ENCODE results near the gene EIF4E2.
A peak's percentile ranks its signal among the peaks of the same experiment; 100 is the strongest.

EIF4E2 gene

DNA sequence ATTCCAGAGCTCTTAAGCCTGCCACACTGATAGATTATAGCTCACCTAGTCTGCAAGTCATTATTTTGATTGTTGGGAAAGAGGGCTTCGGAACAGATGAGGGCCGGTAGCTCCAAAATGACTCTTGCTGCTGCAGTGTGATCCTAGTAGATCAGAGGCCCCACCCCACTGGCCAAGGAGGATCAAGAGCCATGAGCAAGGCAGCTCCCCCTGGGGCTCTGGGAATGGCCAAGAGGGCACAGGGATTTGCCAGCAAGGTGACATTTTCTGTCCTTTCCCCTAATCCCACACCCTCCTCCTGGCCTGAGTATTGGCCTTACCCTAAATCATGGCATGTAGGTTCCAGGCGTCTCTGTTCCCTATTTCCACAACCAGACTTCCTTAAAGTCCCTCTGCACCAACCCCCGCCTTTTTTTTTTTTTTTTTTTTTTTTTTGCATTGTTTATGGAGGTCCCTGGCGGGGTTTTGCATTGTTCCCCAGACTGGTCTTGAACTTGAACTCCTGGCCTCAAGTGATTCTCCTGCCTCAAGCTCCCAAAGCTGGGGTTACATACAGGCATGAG, 36.5 kb downstream of the EIF4E2 start:
- H3K27me3 Mint-ChIP-seq, result no peaks in the 10 kb centered on the region
- H3K4me3 Mint-ChIP-seq, result no peak overlapping the region
- no peaks in the 10 kb centered on the region for H3K4me1 Mint-ChIP-seq
- DNase-seq (ENCODE audit: low spot score in 2 of 2) (no peak), ATAC-seq (replicated peaks; ENCODE audit: extremely low read depth, poor library complexity, severe bottlenecking) (no peak)
- H3K9me3 Mint-ChIP-seq, result no peaks in the 10 kb centered on the region
- H3K36me3 Mint-ChIP-seq (ENCODE audit: insufficient read depth), result peaks cover 4% of the 10 kb centered on the region
- H3K27ac Mint-ChIP-seq (ENCODE audit: low read depth), result no peak overlapping the region

DNA sequence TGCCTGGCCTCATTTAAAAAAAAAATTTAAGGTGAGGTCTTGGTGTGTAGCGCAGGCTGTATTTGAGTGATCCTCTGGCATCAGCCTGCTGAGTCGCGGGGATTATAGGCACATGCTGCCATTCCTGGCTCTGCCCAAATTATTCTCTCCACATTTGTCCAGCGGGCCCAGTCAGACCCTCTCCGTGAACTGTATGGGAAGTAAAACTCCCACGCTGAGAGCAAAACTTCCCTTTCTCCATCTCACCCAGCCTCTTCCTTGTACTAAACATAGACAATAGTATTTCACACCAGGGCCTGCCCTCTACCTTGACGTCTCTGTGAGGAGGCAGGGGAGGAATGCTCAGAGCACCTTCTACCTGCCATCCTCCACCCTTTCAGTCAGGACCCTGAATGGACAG, 37.0 kb downstream of the EIF4E2 start:
- Mint-ChIP-seq H3K27ac (ENCODE audit: low read depth) (no peak overlapping the region), H3K9me3 (no peaks in the 10 kb centered on the region)

GRCh38 chr2:232588031-232588430, 37.5 kb downstream of the EIF4E2 start:
- Mint-ChIP-seq H3K4me3 (no peak overlapping the region), H3K27ac (ENCODE audit: low read depth) (no peak overlapping the region), H3K27me3 (no peaks in the 10 kb centered on the region), H3K36me3 (ENCODE audit: insufficient read depth) (no peaks in the 10 kb centered on the region), H3K4me1 (no peaks in the 10 kb centered on the region), H3K9me3 (no peaks in the 10 kb centered on the region)
- DNase-seq (ENCODE audit: low spot score in 2 of 2) (no peak), ATAC-seq (replicated peaks; ENCODE audit: extremely low read depth, poor library complexity, severe bottlenecking) (no peak)

More for the DNA sequence above, 37.0 kb downstream of the EIF4E2 start:
- H3K4me1 Mint-ChIP-seq, result no peaks in the 10 kb centered on the region
- DNase-seq (ENCODE audit: low spot score in 2 of 2) (no peak), ATAC-seq (replicated peaks; ENCODE audit: extremely low read depth, poor library complexity, severe bottlenecking) (no peak)
- no peaks in the 10 kb centered on the region for H3K27me3 Mint-ChIP-seq
- H3K36me3 Mint-ChIP-seq (ENCODE audit: insufficient read depth), result no peaks in the 10 kb centered on the region
- no peak overlapping the region for H3K4me3 Mint-ChIP-seq

DNA sequence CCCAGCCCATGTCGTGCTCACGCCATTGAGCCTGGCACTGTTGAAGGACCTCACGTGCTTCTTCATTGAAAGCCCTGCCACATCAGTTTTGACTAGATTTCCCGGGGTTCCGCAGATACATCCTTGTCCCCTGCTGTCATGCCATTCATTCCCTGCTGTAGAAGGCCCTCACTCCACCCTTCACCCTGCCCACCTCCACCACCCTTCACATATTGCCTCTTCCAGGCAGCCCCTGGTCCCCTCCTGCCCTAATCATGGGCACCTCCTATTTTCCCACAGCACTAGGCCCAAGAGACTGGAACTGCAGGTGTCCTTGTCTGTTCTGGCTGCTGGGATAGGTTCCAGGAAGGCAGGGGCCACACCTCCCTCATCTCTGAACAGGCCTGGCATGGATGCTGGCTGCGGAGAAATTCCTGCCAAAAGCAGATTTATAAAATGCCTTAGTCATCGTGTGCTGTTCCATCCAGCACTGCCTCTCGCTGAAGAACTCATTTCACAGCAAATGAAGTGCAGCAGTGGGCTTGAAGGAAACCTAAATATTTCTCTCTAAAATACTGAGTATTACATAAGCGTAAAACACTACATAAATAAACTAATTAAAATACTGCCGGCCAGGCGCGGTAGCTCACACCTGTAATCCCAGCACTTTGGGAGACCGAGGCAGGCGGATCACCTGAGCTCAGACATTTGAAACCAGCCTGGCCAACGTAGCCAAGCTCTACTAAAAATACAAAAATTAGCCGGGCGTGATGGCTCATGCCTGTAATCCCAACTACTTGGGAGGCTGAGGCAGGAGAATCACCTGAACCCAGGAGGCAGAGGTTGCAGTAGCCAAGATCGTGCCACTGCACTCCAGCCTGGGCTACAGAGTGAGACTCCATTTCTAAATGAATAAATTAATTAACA, 38.4 kb downstream of the EIF4E2 start:
- Mint-ChIP-seq H3K36me3 (ENCODE audit: insufficient read depth) (no peaks in the 10 kb centered on the region), H3K9me3 (no peaks in the 10 kb centered on the region), H3K27ac (ENCODE audit: low read depth) (no peak overlapping the region), H3K4me1 (no peaks in the 10 kb centered on the region), H3K27me3 (no peaks in the 10 kb centered on the region), H3K4me3 (no peak overlapping the region)
- DNase-seq (ENCODE audit: low spot score in 2 of 2) (no peak), ATAC-seq (replicated peaks; ENCODE audit: extremely low read depth, poor library complexity, severe bottlenecking) (no peak)

DNA sequence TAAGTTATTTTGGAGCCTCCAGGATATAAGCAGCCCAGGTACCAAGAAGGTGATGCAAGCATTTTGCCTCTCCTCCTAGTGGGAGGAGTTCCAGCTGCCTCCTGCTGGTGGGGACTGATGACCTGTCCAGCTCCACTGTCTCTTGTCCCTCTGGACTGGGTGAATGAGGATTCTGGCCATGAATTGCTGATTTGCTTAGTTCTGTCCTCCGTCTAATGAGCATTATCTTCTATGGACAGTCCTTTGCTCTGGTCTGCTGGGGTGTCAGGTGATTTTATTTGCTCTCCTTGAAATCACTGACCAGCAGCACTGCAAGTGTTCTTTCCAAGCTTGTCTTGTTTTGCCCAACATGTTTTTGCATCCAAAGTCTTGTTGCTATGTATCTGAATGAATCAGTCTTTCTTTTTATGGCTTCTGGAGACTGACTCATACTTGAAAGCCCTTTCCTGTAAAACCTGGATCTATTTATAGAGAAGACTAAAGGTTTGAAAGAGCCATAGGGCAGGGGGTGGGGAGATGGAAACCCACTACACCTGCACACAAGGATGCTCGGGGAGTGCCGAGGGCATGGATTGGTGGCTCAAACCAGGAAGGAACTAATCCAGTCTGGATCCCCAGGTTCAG, 42.4 kb downstream of the EIF4E2 start:
- Mint-ChIP-seq H3K4me3 (no peak overlapping the region), H3K27ac (ENCODE audit: low read depth) (no peak overlapping the region)

DNA sequence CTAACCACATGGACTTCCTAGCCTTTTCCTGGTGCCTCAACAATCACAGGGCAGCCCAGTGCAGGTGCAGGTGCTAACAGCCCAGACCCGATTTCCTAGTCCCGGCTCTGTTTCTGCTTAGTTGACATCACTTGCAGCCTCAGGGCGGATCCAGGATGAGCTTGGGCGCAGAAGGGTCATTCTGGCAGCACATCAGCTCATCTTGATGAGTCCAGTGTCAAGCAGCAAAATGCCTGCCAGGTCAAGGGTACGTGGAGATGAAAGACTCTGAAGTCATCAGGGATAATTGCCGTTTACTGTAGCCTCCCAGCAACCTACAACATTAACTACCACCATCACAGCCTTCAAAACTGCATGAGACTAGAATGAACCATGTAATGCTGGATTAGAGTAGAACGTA, 43.5 kb downstream of the EIF4E2 start:
- ATAC-seq (replicated peaks; ENCODE audit: extremely low read depth, poor library complexity, severe bottlenecking) (no peak), DNase-seq (ENCODE audit: low spot score in 2 of 2) (no peak)
- no peaks in the 10 kb centered on the region for H3K9me3 Mint-ChIP-seq
- H3K27me3 Mint-ChIP-seq, result no peaks in the 10 kb centered on the region
- H3K36me3 Mint-ChIP-seq (ENCODE audit: insufficient read depth), result no peaks in the 10 kb centered on the region
- no peak overlapping the region for H3K27ac Mint-ChIP-seq (ENCODE audit: low read depth)
- no peak overlapping the region for H3K4me3 Mint-ChIP-seq
- H3K4me1 Mint-ChIP-seq, result no peaks in the 10 kb centered on the region

More for the DNA sequence above, 42.4 kb downstream of the EIF4E2 start:
- H3K36me3 Mint-ChIP-seq (ENCODE audit: insufficient read depth), result no peaks in the 10 kb centered on the region
- no peaks in the 10 kb centered on the region for H3K9me3 Mint-ChIP-seq
- ATAC-seq (replicated peaks; ENCODE audit: extremely low read depth, poor library complexity, severe bottlenecking) (no peak), DNase-seq (ENCODE audit: low spot score in 2 of 2) (no peak)
- no peaks in the 10 kb centered on the region for H3K4me1 Mint-ChIP-seq
- H3K27me3 Mint-ChIP-seq, result no peaks in the 10 kb centered on the region

GRCh38 chr2:232597362-232598079, 47.0 kb downstream of the EIF4E2 start:
- H3K36me3 Mint-ChIP-seq (ENCODE audit: insufficient read depth), result peaks cover 2% of the 10 kb centered on the region
- DNase-seq (ENCODE audit: low spot score in 2 of 2) (no peak), ATAC-seq (replicated peaks; ENCODE audit: extremely low read depth, poor library complexity, severe bottlenecking) (no peak)
- H3K27ac Mint-ChIP-seq (ENCODE audit: low read depth), result no peak overlapping the region
- peaks cover 8% of the 10 kb centered on the region for H3K27me3 Mint-ChIP-seq
- no peak overlapping the region for H3K4me3 Mint-ChIP-seq
- H3K4me1 Mint-ChIP-seq, result no peaks in the 10 kb centered on the region
- H3K9me3 Mint-ChIP-seq, result no peaks in the 10 kb centered on the region

- ATAC-seq (replicated peaks; ENCODE audit: extremely low read depth, poor library complexity, severe bottlenecking) (no peak), DNase-seq (ENCODE audit: low spot score in 2 of 2) (no peak)
Measured at GRCh38 chr2:232598293-232598692, 47.8 kb downstream of the EIF4E2 start.

DNA sequence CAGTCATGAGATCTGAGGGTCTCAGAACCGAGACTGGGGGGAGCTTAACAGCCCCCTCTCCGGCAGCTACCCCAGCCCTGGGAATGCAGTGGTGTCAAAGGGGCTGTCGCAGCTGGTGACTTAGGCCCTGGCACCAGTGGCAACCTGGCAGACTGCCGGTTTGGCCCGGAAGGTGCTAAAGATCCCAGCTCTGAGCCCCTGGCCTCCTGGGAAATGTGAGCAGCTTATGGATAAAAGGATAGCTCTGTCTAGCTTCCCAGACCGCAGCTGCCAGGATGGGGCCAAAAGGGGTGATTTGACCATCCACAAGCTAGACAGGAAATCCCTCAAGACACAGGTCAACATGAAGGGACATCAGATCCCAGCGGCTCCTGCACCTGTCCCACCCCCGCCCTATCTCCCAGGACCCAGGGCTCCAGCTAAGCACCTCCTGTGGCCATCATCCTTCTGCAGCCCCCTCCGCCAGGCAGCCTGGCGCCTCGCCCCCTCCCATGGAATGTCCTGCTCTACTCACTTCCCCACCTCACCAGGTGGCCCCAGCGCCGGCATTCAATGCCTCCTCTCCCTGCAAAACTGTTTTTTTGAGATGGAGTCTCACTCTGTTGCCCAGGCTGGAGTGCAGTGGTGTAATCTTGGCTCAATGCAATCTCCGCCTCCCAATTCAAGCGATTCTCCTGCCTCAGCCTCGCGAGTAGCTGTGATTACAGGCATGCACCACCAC, 49.7 kb downstream of the EIF4E2 start:
- peaks cover 2% of the 10 kb centered on the region for H3K36me3 Mint-ChIP-seq (ENCODE audit: insufficient read depth)
- no peaks in the 10 kb centered on the region for H3K4me1 Mint-ChIP-seq
- H3K27ac Mint-ChIP-seq (ENCODE audit: low read depth), result no peak overlapping the region
- H3K9me3 Mint-ChIP-seq, result no peaks in the 10 kb centered on the region
- peaks cover 26% of the 10 kb centered on the region for H3K27me3 Mint-ChIP-seq
- ATAC-seq (replicated peaks; ENCODE audit: extremely low read depth, poor library complexity, severe bottlenecking), result no peak
- DNase-seq (ENCODE audit: low spot score in 2 of 2), result no peak
- no peak overlapping the region for H3K4me3 Mint-ChIP-seq

More at GRCh38 chr2:232598293-232598692, 47.8 kb downstream of the EIF4E2 start:
- peaks cover 11% of the 10 kb centered on the region for H3K27me3 Mint-ChIP-seq
- H3K36me3 Mint-ChIP-seq (ENCODE audit: insufficient read depth), result peaks cover 2% of the 10 kb centered on the region
- no peaks in the 10 kb centered on the region for H3K9me3 Mint-ChIP-seq
- no peaks in the 10 kb centered on the region for H3K4me1 Mint-ChIP-seq
- no peak overlapping the region for H3K4me3 Mint-ChIP-seq
- H3K27ac Mint-ChIP-seq (ENCODE audit: low read depth), result no peak overlapping the region

DNA sequence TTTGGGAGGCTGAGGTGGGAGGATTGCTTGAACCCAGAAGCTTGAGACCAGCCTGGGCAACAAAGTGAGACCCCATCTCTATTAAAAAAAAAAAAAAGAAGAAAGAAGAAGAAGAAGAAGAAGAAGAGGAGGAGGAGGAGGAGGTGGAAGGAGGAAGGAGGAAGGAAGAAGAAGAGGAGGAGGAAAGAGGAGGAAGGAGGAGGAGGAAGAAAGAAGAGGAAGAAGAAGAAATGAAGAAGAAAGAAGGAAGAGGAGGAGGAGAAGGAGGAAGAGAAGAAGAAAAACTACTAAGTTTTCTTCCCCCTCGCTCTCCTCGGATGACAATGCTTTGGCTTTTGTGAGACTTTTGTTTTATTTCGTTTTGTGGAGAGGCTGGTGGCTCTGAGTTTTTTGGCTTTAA, 52.8 kb downstream of the EIF4E2 start:
- Mint-ChIP-seq H3K4me1 (peaks cover 9% of the 10 kb centered on the region), H3K27ac (ENCODE audit: low read depth) (no peak overlapping the region), H3K4me3 (no peak overlapping the region), H3K36me3 (ENCODE audit: insufficient read depth) (peaks cover 3% of the 10 kb centered on the region), H3K27me3 (peaks cover 26% of the 10 kb centered on the region), H3K9me3 (no peaks in the 10 kb centered on the region)
- DNase-seq (ENCODE audit: low spot score in 2 of 2) (no peak), ATAC-seq (replicated peaks; ENCODE audit: extremely low read depth, poor library complexity, severe bottlenecking) (no peak)

GRCh38 chr2:232604535-232604934, 54.0 kb downstream of the EIF4E2 start:
- Mint-ChIP-seq H3K36me3 (ENCODE audit: insufficient read depth) (peaks cover 3% of the 10 kb centered on the region), H3K4me3 (no peak overlapping the region)
- no peak for DNase-seq (ENCODE audit: low spot score in 2 of 2)

GRCh38 chr2:232607011-232607410, 56.5 kb downstream of the EIF4E2 start:
- DNase-seq (ENCODE audit: low spot score in 2 of 2), result no peak
- Mint-ChIP-seq H3K9me3 (no peaks in the 10 kb centered on the region), H3K27me3 (peaks cover 18% of the 10 kb centered on the region), H3K4me1 (peaks cover 9% of the 10 kb centered on the region), H3K4me3 (no peak overlapping the region), H3K36me3 (ENCODE audit: insufficient read depth) (peaks cover 3% of the 10 kb centered on the region), H3K27ac (ENCODE audit: low read depth) (no peak overlapping the region)
- no peak for ATAC-seq (replicated peaks; ENCODE audit: extremely low read depth, poor library complexity, severe bottlenecking)

More at GRCh38 chr2:232604535-232604934, 54.0 kb downstream of the EIF4E2 start:
- ATAC-seq (replicated peaks; ENCODE audit: extremely low read depth, poor library complexity, severe bottlenecking), result no peak
- H3K27ac Mint-ChIP-seq (ENCODE audit: low read depth), result peak overlapping the region; percentile 81
- H3K9me3 Mint-ChIP-seq, result no peaks in the 10 kb centered on the region
- peaks cover 9% of the 10 kb centered on the region for H3K4me1 Mint-ChIP-seq
- peaks cover 26% of the 10 kb centered on the region for H3K27me3 Mint-ChIP-seq
